ACC112 (cell line): ENCODE results near the gene DNMT3A.
A peak's percentile ranks its signal among the peaks of the same experiment; 100 is the strongest.
"Not testable (repeated sequence)": the region's sequence is repeated elsewhere in the genome, so short reads cannot be mapped to it uniquely, and the experiment has no call there.

Source experiments
- H2AFZ ChIP-seq: fragments of 200-600 bp; sonication (generic); one replicate; pipeline ENCODE4 v1.6.0; 2017; ENCODE audit warnings: antibody characterized with exemption, low read length; ENCODE audit not compliant: unreplicated experiment
- H3K27ac ChIP-seq: fragments of 200-600 bp; sonication (generic); 2 replicates; pipeline ENCODE4 v1.5.1; 2014; ENCODE audit warnings: low read depth, mild to moderate bottlenecking, antibody characterized with exemption, low read length, moderate library complexity
- H3K27me3 ChIP-seq: fragments of 200-600 bp; sonication (generic); 2 replicates; pipeline ENCODE4 v1.6.1; 2014; ENCODE audit warnings: mild to moderate bottlenecking, antibody characterized with exemption, low read length, moderate library complexity, mixed read lengths; ENCODE audit not compliant: insufficient read depth
- H3K36me3 ChIP-seq: fragments of 200-600 bp; sonication (generic); 2 replicates; pipeline ENCODE4 v1.6.1; 2016; ENCODE audit warnings: mild to moderate bottlenecking, antibody characterized with exemption, low read length, moderate library complexity, mixed read lengths; ENCODE audit not compliant: insufficient read depth
- H3K4me1 ChIP-seq: fragments of 200-600 bp; sonication (generic); one replicate; pipeline ENCODE4 v1.6.1; 2016; ENCODE audit warnings: low read length, mixed read lengths; ENCODE audit not compliant: insufficient read depth, unreplicated experiment, control insufficient read depth
- H3K4me3 ChIP-seq: fragments of 200-600 bp; sonication (generic); 2 replicates; pipeline ENCODE4 v1.5.1; 2014; ENCODE audit warnings: mild to moderate bottlenecking, low read depth, low read length
- H3K79me2 ChIP-seq: fragments of 200-600 bp; sonication (generic); one replicate; pipeline ENCODE4 v1.6.0; 2016; ENCODE audit warnings: low read length; ENCODE audit not compliant: control insufficient read depth, unreplicated experiment, insufficient read depth

DNMT3A gene

GRCh38 chr2:25221579-25221978 is 120.1 kb downstream of the DNMT3A start:
- Histone ChIP-seq H3K27me3 (no peaks in the 10 kb centered on the region), H3K27ac (no peak overlapping the region), H3K4me1 (no peaks in the 10 kb centered on the region), H3K36me3 (no peaks in the 10 kb centered on the region), H3K79me2 (no peaks in the 10 kb centered on the region), H3K4me3 (no peak overlapping the region), H2AFZ (no peak overlapping the region)

- no peak overlapping the region for H3K27ac ChIP-seq
- no peak overlapping the region for H2AFZ ChIP-seq
Measured at GRCh38 chr2:25220313-25220712, 121.4 kb downstream of the DNMT3A start.

GRCh38 chr2:25219621-25220020 is 122.1 kb downstream of the DNMT3A start:
- Histone ChIP-seq H3K4me1 (no peaks in the 10 kb centered on the region), H3K27me3 (no peaks in the 10 kb centered on the region), H3K27ac (no peak overlapping the region), H3K4me3 (no peak overlapping the region), H3K36me3 (no peaks in the 10 kb centered on the region), H3K79me2 (no peaks in the 10 kb centered on the region), H2AFZ (no peak overlapping the region)

More at GRCh38 chr2:25220313-25220712, 121.4 kb downstream of the DNMT3A start:
- no peaks in the 10 kb centered on the region for H3K79me2 ChIP-seq
- no peaks in the 10 kb centered on the region for H3K36me3 ChIP-seq
- H3K4me1 ChIP-seq, result no peaks in the 10 kb centered on the region
- no peaks in the 10 kb centered on the region for H3K27me3 ChIP-seq
- H3K4me3 ChIP-seq, result no peak overlapping the region

- H3K4me1 ChIP-seq, result no peaks in the 10 kb centered on the region
- no peaks in the 10 kb centered on the region for H3K79me2 ChIP-seq
- H3K36me3 ChIP-seq, result no peaks in the 10 kb centered on the region
- no peak overlapping the region for H2AFZ ChIP-seq
- H3K27ac ChIP-seq, result no peak overlapping the region
- no peak overlapping the region for H3K4me3 ChIP-seq
- no peaks in the 10 kb centered on the region for H3K27me3 ChIP-seq
Measured at GRCh38 chr2:25218100-25218499, 123.6 kb downstream of the DNMT3A start.

GRCh38 chr2:25215948-25216679 is 125.6 kb downstream of the DNMT3A start:
- Histone ChIP-seq H3K4me1 (no peaks in the 10 kb centered on the region), H3K27ac (no peak overlapping the region), H3K4me3 (peak overlapping the region; percentile 82), H2AFZ (peak overlapping the region; percentile 94), H3K27me3 (no peaks in the 10 kb centered on the region), H3K79me2 (no peaks in the 10 kb centered on the region), H3K36me3 (no peaks in the 10 kb centered on the region)

GRCh38 chr2:25215232-25215631 is 126.5 kb downstream of the DNMT3A start:
- Histone ChIP-seq H3K36me3 (no peaks in the 10 kb centered on the region), H3K4me1 (no peaks in the 10 kb centered on the region), H3K79me2 (no peaks in the 10 kb centered on the region), H2AFZ (no peak overlapping the region), H3K4me3 (peak overlapping the region; percentile 82), H3K27me3 (no peaks in the 10 kb centered on the region), H3K27ac (no peak overlapping the region)

- Histone ChIP-seq H2AFZ (no peak overlapping the region), H3K4me1 (no peaks in the 10 kb centered on the region), H3K79me2 (no peaks in the 10 kb centered on the region), H3K27me3 (no peaks in the 10 kb centered on the region), H3K36me3 (no peaks in the 10 kb centered on the region), H3K27ac (no peak overlapping the region), H3K4me3 (no peak overlapping the region)
Measured at GRCh38 chr2:25213229-25213628, 128.5 kb downstream of the DNMT3A start.

- not testable (repeated sequence) for H3K4me1 ChIP-seq, H3K36me3 ChIP-seq
Measured at GRCh38 chr2:25210923-25211322, 130.8 kb downstream of the DNMT3A start.

GRCh38 chr2:25207078-25207545 is 134.6 kb downstream of the DNMT3A start:
- Histone ChIP-seq H3K27me3 (no peaks in the 10 kb centered on the region), H3K4me3 (no peak overlapping the region), H2AFZ (no peak overlapping the region), H3K79me2 (no peaks in the 10 kb centered on the region), H3K27ac (no peak overlapping the region), H3K4me1 (no peaks in the 10 kb centered on the region), H3K36me3 (no peaks in the 10 kb centered on the region)

More at GRCh38 chr2:25210923-25211322, 130.8 kb downstream of the DNMT3A start:
- not testable (repeated sequence) for H2AFZ ChIP-seq, H3K4me3 ChIP-seq, H3K79me2 ChIP-seq, H3K27ac ChIP-seq, H3K27me3 ChIP-seq

- no peaks in the 10 kb centered on the region for H3K27me3 ChIP-seq
- no peaks in the 10 kb centered on the region for H3K36me3 ChIP-seq
- no peaks in the 10 kb centered on the region for H3K4me1 ChIP-seq
- no peaks in the 10 kb centered on the region for H3K79me2 ChIP-seq
- H3K4me3 ChIP-seq, result peak overlapping the region; percentile 75
- H3K27ac ChIP-seq, result no peak overlapping the region
- peak overlapping the region; percentile 68 for H2AFZ ChIP-seq
Measured at GRCh38 chr2:25204190-25204838, 137.4 kb downstream of the DNMT3A start.

- Histone ChIP-seq H3K4me3 (no peak overlapping the region), H3K27me3 (no peaks in the 10 kb centered on the region), H2AFZ (no peak overlapping the region), H3K4me1 (no peaks in the 10 kb centered on the region), H3K27ac (no peak overlapping the region), H3K36me3 (no peaks in the 10 kb centered on the region), H3K79me2 (no peaks in the 10 kb centered on the region)
Measured at GRCh38 chr2:25202275-25202674, 139.4 kb downstream of the DNMT3A start.
